ENCODE results near the gene PRF1.

The PRF1 gene

GRCh38 chr10:70602665-70603448 is at the start of gene PRF1:
PRF1 (minus strand) TSS chr10:70602741; CDS start chr10:70600902, 1,839 bp downstream.
- DNase-seq (ENCODE audit: low read depth, low spot score) = no peak
- H3K4me3 ChIP-seq (ENCODE audit: low read depth, low read length) = no peak within 1 kb of the TSS
- TF ChIP-seq CTCF (IDR thresholded peaks at IDR 0.05; ENCODE audit: low read depth, low read length) = no peak
- in situ Hi-C loops (cut with HindIII; ENCODE audit: low sequenced_read_pairs) = no loop called here

- in situ Hi-C loops (cut with HindIII; ENCODE audit: low sequenced_read_pairs) = no loop called here
- no peak for DNase-seq (ENCODE audit: low read depth, low spot score)
- TF ChIP-seq CTCF (IDR thresholded peaks at IDR 0.05; ENCODE audit: low read depth, low read length) = no peak
- no peak overlapping the region for H3K4me3 ChIP-seq (ENCODE audit: low read depth, low read length)
These were observed 49.1 kb upstream of the PRF1 start for GRCh38 chr10:70651661-70652060.

- no peak overlapping the region for H3K4me3 ChIP-seq (ENCODE audit: low read depth, low read length)
- no peak for TF ChIP-seq CTCF (IDR thresholded peaks at IDR 0.05; ENCODE audit: low read depth, low read length)
- DNase-seq (ENCODE audit: low read depth, low spot score) = no peak
- in situ Hi-C loops (cut with HindIII; ENCODE audit: low sequenced_read_pairs) = no loop called here
These were observed 48.2 kb upstream of the PRF1 start for GRCh38 chr10:70650718-70651117.

GRCh38 chr10:70650104-70650503 is 47.6 kb upstream of the PRF1 start:
- no peak for DNase-seq (ENCODE audit: low read depth, low spot score)
- no peak overlapping the region for H3K4me3 ChIP-seq (ENCODE audit: low read depth, low read length)
- in situ Hi-C loops (cut with HindIII; ENCODE audit: low sequenced_read_pairs) = no loop called here
- TF ChIP-seq CTCF (IDR thresholded peaks at IDR 0.05; ENCODE audit: low read depth, low read length) = no peak

GRCh38 chr10:70649526-70649925 is 47.0 kb upstream of the PRF1 start:
- in situ Hi-C loops (cut with HindIII; ENCODE audit: low sequenced_read_pairs) = no loop called here
- peak; percentile 61 for DNase-seq (ENCODE audit: low read depth, low spot score)

GRCh38 chr10:70648427-70648826 is 45.9 kb upstream of the PRF1 start:
- no peak for TF ChIP-seq CTCF (IDR thresholded peaks at IDR 0.05; ENCODE audit: low read depth, low read length)
- in situ Hi-C loops (cut with HindIII; ENCODE audit: low sequenced_read_pairs) = no loop called here
- H3K4me3 ChIP-seq (ENCODE audit: low read depth, low read length) = no peak overlapping the region
- no peak for DNase-seq (ENCODE audit: low read depth, low spot score)

More at GRCh38 chr10:70649526-70649925, 47.0 kb upstream of the PRF1 start:
- TF ChIP-seq CTCF (IDR thresholded peaks at IDR 0.05; ENCODE audit: low read depth, low read length) = no peak
- no peak overlapping the region for H3K4me3 ChIP-seq (ENCODE audit: low read depth, low read length)
